SK-N-SH (cell line): ENCODE results near the gene SIK2.

Experiments used
- EP300 ChIP-seq, 2 experiments: IDR thresholded peaks; 2 replicates each; pipeline versions ENCODE4 v1.4.0 to v1.6.1; 2012; ENCODE audit warnings: borderline replicate concordance in 1 of 2, low read depth in 1 of 2, low read length in 1 of 2
- RFX5 ChIP-seq: IDR thresholded peaks from 2 replicates; pipeline ENCODE4 v1.6.1; 2012; ENCODE audit warnings: mild to moderate bottlenecking, improper control_type of control experiment, low read length

- TF ChIP-seq RFX5: no peak
- TF ChIP-seq EP300 (IDR thresholded peaks at IDR 0.05; ENCODE audit: borderline replicate concordance in 1 of 2, low read depth in 1 of 2, low read length in 1 of 2): no peak
Measured at GRCh38 chr11:111607751-111608150, 5.5 kb downstream of the SIK2 start.
